ENCODE results near the gene COQ3. TPM values are rescaled to one million over a fixed set of nuclear protein-coding genes. Genes with fewer than 3 reads are reported as not detected.

Gene COQ3
- total and polyA plus RNA-seq, 4 donors, result 3.8 to 9.4 (median 8.0) TPM

GRCh38 chr6:99432877-99433276, 38.9 kb upstream of the COQ3 start:
- DNase-seq (ENCODE audit: low spot score), result no peak
- H3K27ac ChIP-seq (ENCODE audit: low read depth in 1 of 2, low read length in 2 of 2), result no peak overlapping the region
- H3K4me1 ChIP-seq (ENCODE audit: control insufficient read depth in 4 of 4, insufficient read depth in 4 of 4, low read length in 3 of 4), result no peaks in the 10 kb centered on the region
- H3K27me3 ChIP-seq (ENCODE audit: control insufficient read depth in 4 of 4, insufficient read depth in 4 of 4, low read length in 3 of 4), result no peaks in the 10 kb centered on the region
- WGBS, result 86% methylated on average over 2 of the region's 2 CpGs
- H3K9ac ChIP-seq (ENCODE audit: low read depth in 1 of 2, low read length in 2 of 2), result no peak overlapping the region
- H3K36me3 ChIP-seq (ENCODE audit: control insufficient read depth in 4 of 4, insufficient read depth in 3 of 4, low read depth in 1 of 4, low read length in 3 of 4), result peaks cover 1 to 2% (median 2%) of the 10 kb centered on the region in 4 donors
- no peaks in the 10 kb centered on the region for H3K9me3 ChIP-seq (ENCODE audit: control insufficient read depth in 4 of 4, low read length in 3 of 4)
- TF ChIP-seq TAF1 (conservative IDR thresholded peaks at IDR 0.05), result no peak
- no peak for TF ChIP-seq FOXA1 (IDR thresholded peaks at IDR 0.05)
- no peak for TF ChIP-seq JUND (IDR thresholded peaks at IDR 0.05)
- TF ChIP-seq HNF4A (conservative IDR thresholded peaks at IDR 0.05), result no peak
- no peak overlapping the region for H3K4me3 ChIP-seq (ENCODE audit: low read depth in 1 of 3, low read length in 3 of 3)

DNA sequence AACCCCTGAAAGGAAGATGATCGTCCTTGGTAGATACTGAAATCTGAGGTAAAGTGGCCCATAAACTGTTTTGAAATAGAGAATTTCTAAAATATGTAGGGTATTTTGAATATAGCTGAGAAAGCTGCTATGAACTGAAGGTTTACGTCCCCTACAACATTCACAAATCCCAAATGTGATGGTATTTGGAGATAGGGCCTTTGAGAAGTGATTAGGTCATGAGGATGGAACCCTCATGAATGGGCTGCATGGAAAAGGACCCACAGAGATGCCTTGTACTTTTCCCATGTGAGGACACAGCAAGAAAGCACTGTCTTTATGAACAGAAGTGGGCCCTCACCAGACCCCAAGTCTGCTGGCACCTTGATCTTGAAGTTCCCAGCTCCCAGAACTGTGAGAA, 37.9 kb upstream of the COQ3 start:
- DNase-seq (ENCODE audit: low spot score), result no peak
- WGBS, result 99% methylated on average over 2 of the region's 2 CpGs
- peaks cover 1 to 2% (median 2%) of the 10 kb centered on the region in 4 donors for H3K36me3 ChIP-seq (ENCODE audit: control insufficient read depth in 4 of 4, insufficient read depth in 3 of 4, low read depth in 1 of 4, low read length in 3 of 4)

More for the DNA sequence above, 37.9 kb upstream of the COQ3 start:
- no peak overlapping the region for H3K9ac ChIP-seq (ENCODE audit: low read depth in 1 of 2, low read length in 2 of 2)
- H3K4me1 ChIP-seq (ENCODE audit: control insufficient read depth in 4 of 4, insufficient read depth in 4 of 4, low read length in 3 of 4), result peaks cover 0 to 5% (median 1%) of the 10 kb centered on the region in 4 donors
- H3K4me3 ChIP-seq (ENCODE audit: low read depth in 1 of 3, low read length in 3 of 3), result no peak overlapping the region
- TF ChIP-seq YY1 (IDR thresholded peaks at IDR 0.05) (no peak), EGR1 (IDR thresholded peaks at IDR 0.05; ENCODE audit: low read depth in 2 of 2) (no peak), HNF4A (conservative IDR thresholded peaks at IDR 0.05) (no peak), RXRA (IDR thresholded peaks at IDR 0.05) (no peak), RAD21 (IDR thresholded peaks at IDR 0.05) (no peak), NR2F2 (IDR thresholded peaks at IDR 0.05) (no peak), JUND (IDR thresholded peaks at IDR 0.05) (no peak), CTCF (IDR thresholded peaks at IDR 0.05; ENCODE audit: low read depth, low read length, missing input control) (no peak), REST (IDR thresholded peaks at IDR 0.05) (no peak), SP1 (IDR thresholded peaks at IDR 0.05) (no peak), ATF3 (IDR thresholded peaks at IDR 0.05) (no peak), FOXA1 (IDR thresholded peaks at IDR 0.05) (no peak), FOXA2 (IDR thresholded peaks at IDR 0.05) (no peak), TAF1 (conservative IDR thresholded peaks at IDR 0.05) (no peak), HNF4G (IDR thresholded peaks at IDR 0.05) (no peak)
- TF ChIP-seq, protein P1, sequence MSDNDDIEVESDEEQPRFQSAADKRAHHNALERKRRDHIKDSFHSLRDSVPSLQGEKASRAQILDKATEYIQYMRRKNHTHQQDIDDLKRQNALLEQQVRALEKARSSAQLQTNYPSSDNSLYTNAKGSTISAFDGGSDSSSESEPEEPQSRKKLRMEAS (IDR thresholded peaks at IDR 0.05), result no peak
- H3K27me3 ChIP-seq (ENCODE audit: control insufficient read depth in 4 of 4, insufficient read depth in 4 of 4, low read length in 3 of 4), result no peaks in the 10 kb centered on the region
- H3K27ac ChIP-seq (ENCODE audit: low read depth in 1 of 2, low read length in 2 of 2), result no peak overlapping the region
- H3K9me3 ChIP-seq (ENCODE audit: control insufficient read depth in 4 of 4, low read length in 3 of 4), result no peaks in the 10 kb centered on the region
